OCI-LY7 (cell line): ENCODE data around the gene SLC31A1.

ENCODE experiments used
- CTCF ChIP-seq: fragments of 200-600 bp; sonication (generic); conservative IDR thresholded peaks from 2 replicates; pipeline ENCODE4 v1.5.1; 2014; ENCODE audit warnings: mild to moderate bottlenecking, antibody characterized with exemption, low read length, moderate library complexity, mixed read lengths
- EZH2phosphoT487 ChIP-seq: fragments of 200-600 bp; sonication (generic); IDR thresholded peaks from 2 replicates; pipeline ENCODE4 v1.6.1; 2018; ENCODE audit warnings: low read depth, borderline replicate concordance, mild to moderate bottlenecking, mixed run types, antibody characterized with exemption, low read length, moderate library complexity, mixed read lengths

- no peak for TF ChIP-seq CTCF
- TF ChIP-seq EZH2phosphoT487, result no peak
These were observed 75.6 kb downstream of the SLC31A1 start for GRCh38 chr9:113296796-113297558.
